Cerebellar nuclear complex (tissue), 1 donor: Measurements from ENCODE around the gene CPM.

ENCODE experiments used
- DNase-seq, 2 experiments: peaks; one replicate each; lab custom pipeline; 2025; lab: John Stamatoyannopoulos, UW

Gene CPM

GRCh38 chr12:68904351-68904962, 28.5 kb downstream of the CPM start:
- no peak for DNase-seq

- DNase-seq: no peak
Observed at GRCh38 chr12:68903511-68903910, 29.5 kb downstream of the CPM start.

DNA sequence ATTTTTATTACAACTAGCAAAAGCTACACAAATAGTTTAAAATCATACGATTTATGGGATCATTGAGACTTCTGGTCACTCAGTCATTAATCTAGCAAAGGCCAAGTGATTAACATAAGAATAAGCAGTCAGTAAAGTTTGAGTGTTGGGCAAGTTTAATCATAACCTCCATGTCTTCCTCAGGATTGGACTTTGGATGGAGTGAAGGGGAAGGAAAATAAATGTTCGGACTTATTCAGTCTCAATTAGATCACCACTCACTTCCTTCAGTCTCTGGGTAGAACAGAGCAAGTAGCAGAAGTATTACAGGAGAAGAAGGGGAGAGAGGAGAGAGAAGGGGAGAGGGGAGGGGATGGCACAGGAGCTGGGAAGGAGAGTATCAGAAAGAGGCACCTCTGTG, 31.4 kb downstream of the CPM start:
- no peak for DNase-seq

- DNase-seq: no peak
Observed at GRCh38 chr12:68901145-68901544, 31.8 kb downstream of the CPM start.

DNA sequence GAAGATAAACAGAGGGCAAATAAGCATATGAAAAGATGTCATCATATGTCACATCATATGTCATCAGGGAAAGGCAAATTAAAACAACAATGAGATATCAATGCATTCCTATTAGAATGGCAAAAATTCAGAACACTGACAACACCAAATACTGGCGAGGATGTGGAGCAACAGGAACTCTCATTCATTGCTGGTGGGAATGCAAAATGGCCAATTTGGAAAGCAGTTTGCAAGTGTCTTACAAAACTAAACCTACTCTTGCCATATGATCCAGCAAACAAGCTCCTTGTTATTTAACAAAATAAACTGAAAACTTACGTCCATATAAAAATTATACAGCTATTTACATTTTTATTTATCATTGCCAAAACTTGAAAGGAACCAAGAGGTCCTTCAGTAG, 32.7 kb downstream of the CPM start:
- DNase-seq: no peak

DNA sequence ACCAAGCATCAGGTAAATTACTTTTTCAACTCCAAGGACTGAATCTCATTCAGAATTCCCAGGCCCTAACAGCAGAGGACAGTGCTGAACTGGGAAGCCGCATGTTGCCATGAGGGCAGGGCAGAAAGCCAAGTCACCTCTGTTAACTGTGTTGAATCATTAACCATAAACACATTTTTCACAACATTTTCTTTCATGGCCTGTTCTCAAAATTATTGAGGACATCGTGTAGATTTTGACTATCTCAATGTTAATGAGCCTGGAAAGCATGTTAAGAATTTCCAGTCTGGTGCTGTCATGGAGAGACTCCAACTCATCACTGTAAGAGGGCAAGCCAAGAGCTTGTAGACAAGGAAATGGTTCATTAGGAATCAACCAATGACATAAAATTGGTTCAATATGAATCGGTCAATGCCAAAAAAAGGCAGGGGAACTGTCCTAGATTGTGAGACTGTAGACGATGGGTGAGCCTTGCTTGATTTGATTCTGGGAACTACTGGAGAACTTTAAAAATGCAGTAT, 33.7 kb downstream of the CPM start:
- no peak for DNase-seq

DNA sequence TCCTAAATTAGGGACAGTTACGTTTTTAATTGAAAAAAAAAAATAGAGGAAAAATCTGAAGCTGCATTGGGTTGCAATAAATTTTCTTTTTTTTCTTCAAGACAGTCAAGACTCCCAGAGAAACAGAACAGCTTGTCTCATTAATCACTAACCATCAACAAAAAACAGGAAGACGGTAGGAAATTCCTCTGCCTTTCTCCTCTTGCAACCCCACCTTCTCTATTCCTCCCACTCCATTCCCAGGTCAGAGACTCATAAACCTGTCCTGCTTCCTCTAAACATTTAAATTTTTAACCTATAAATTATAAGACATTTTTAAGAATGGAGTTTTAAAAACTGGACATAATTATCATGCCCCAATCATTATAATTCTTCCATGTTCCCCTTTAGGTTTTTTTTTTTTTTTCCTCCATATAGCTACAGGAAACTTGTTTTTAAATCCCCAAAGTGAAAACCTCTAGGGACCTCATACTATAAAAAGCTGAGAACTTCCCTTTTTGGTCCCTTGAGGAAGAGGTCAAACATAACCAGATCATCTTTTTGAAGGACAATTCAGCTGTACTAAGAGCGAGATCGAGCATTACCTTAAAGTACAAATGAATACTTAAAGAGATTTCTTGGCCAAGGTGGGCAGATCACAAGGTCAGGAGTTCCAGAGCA, 36.0 kb downstream of the CPM start:
- no peak for DNase-seq

GRCh38 chr12:68894276-68894855, 38.6 kb downstream of the CPM start:
- no peak for DNase-seq

DNA sequence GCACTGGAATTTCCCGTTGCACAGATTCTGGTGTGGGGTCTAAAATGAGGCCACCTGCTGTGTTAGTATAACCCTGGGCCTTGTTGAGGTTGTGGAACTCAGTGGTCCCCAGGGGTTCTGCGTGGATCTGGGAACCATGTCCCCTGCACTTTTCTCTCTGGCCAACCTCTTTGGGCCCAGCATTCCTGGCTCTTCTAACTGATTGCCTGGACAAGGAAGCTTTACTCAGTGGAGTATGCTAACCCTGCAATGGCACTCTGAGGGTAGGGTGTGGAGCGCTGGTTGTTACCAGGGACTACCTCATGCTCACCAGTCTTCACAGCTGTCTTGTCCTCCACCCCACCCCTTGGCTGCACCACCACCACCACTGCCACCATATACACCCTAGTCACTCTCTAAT, 39.2 kb downstream of the CPM start:
- DNase-seq: no peak

- DNase-seq: no peak
Observed at GRCh38 chr12:68893201-68893600, 39.8 kb downstream of the CPM start.

- no peak for DNase-seq
Observed at GRCh38 chr12:68891141-68891540, 41.8 kb downstream of the CPM start.

DNA sequence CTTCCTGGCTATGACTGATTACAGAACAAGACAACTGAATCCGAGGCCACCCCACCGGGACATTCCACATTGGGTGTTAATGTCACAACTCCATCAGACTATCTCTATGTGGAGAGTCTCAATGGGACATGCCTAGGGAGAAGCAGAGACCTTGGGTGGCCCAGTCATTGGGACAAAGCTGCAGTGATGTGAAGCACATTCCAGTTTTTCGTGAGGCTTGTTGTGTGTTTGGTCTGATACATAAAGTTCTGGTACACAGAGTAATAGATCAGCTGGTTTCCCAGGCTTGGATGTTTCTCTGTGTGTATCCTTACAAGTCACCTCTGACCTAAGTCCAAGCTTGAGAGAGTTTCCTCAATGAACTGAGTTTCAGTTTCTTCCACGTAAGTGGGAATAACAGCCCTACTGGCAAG, 42.3 kb downstream of the CPM start:
- no peak for DNase-seq

- no peak for DNase-seq
Observed at GRCh38 chr12:68888243-68888642, 44.7 kb downstream of the CPM start.

- DNase-seq: no peak
Observed at GRCh38 chr12:68887641-68888040, 45.3 kb downstream of the CPM start.

DNA sequence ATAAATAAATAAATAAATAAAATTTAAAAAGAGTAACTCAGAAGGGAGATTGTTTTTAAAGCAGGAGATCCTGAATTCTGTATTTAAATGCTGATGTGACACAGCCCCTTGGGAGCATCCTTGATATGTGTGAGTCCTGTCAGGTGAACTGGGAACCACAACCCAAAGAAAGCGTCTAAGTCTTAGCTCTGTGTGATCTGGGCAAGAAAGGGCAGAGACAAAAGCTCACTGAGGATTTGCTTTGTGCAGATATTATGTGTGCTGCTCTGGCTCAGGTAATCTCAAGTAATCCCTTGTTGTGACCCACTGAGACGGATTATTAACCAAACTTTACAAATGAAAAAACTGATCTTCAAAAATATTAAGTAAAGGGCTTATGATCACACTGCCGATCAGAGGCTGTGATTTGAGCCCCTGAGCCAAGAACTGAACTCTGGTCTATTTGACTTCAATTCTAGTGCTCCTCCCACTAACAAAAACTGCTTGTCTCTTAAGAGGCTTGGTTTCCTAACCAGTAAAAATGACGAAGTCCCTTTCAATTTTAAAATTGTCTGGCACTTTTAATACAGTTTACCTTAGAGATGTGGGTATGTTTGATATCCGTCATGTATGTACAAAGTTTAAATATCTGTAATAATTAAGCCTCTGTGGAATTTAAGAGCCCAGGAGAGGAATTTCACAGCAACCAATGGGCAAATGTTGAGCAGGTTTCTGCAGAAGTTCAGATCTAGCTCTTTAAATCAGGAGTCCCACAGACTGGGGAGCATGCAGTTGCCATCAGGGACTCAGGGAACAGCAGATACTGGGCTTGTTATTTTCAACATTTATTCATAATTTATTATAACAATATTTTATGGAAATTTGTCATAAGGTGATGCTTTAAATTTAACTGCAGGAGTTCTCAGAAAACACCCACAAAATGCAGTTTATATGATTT, 46.1 kb downstream of the CPM start:
- no peak for DNase-seq

- no peak for DNase-seq
Observed at GRCh38 chr12:68885381-68885780, 47.6 kb downstream of the CPM start.

- DNase-seq: no peak
Observed at GRCh38 chr12:68884251-68884650, 48.7 kb downstream of the CPM start.

DNA sequence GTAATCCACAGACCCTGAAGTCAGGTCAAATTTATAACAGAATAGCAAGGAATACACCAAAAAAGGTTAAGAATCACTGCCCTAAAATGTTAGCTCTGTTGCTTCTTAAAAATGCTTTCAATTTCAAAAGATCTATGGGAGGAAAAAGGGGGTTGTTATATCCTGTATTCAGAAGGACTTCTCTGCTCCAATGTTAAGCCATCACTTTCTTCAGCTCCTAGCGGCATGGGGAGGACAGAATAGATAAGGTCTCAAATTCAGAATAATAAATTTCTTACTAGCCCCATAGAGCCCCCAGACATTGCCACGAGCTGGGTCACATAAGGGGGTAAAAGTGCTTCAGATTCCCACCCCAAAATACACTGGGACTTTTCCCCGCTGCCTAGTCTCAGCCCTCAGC, 49.8 kb downstream of the CPM start:
- no peak for DNase-seq

DNA sequence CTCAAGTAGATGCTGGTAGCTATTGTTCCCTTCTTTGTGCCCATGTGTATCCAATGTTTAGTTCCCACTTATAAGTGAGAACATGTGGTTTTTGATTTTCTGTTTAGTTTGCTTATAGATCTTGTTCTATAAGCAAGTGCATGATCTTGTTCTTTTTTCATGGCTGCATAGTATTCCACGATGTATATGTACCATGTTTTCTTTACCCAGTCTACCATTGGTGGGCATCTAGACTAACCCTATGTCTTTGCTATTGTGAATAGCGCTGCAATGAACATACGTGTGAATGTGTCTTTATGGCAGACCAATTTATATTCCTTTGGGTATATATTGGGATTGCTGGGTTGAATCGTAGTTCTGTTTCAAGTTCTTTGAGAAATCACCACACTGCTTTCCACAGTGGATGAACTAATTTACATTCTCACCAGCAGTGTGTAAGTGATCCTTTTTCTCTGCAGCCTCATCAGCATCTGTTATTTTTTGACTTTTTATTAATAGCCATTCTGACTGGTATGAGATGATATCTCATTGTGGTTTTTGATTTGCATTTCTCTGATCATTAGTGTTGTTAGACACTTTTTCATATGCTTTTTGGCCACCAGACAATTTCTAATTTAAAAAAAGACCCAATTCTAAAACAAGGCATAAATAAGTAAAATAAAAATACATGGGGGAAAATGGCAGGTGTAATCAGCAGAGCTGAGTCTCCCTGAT, 50.6 kb downstream of the CPM start:
- DNase-seq: no peak

GRCh38 chr12:68880660-68881325, 52.2 kb downstream of the CPM start:
- DNase-seq: no peak

DNA sequence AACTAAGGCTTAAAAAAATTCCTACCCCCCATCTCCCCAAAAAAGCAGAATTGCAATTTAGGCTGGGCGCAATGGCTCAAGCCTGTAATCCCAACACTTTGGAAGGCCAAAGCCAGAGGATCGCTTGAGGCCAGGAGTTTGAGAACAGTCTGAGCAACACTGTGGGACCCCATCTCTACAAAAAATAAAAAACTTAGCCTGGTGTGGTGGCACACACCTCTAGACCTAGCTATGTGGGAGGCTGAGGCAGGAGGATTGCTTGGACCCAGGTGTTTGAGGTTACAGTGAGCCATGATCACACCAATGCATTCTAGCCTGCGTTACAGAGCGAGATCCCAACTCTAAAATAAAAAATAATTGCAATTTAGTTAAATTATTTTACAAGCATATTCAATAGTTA, 54.1 kb downstream of the CPM start:
- DNase-seq: no peak
